GM12872 (cell line): ENCODE results near the gene EIF4E1B.

Experiments used
- CTCF ChIP-seq: IDR thresholded peaks from 3 replicates; pipeline ENCODE4 v1.5.1; 2011; ENCODE audit warnings: low read depth, mild to moderate bottlenecking, low read length, moderate library complexity; ENCODE audit not compliant: insufficient read depth

Gene EIF4E1B

GRCh38 chr5:176692839-176693476 is 62.5 kb downstream of the EIF4E1B start:
- no peak for TF ChIP-seq CTCF

- TF ChIP-seq CTCF = no peak
Observed at GRCh38 chr5:176693477-176693851, 63.0 kb downstream of the EIF4E1B start.

GRCh38 chr5:176694146-176694545 is 63.7 kb downstream of the EIF4E1B start:
- no peak for TF ChIP-seq CTCF

- TF ChIP-seq CTCF = no peak
Observed at GRCh38 chr5:176694631-176695030, 64.2 kb downstream of the EIF4E1B start.

GRCh38 chr5:176695073-176695472 is 64.6 kb downstream of the EIF4E1B start:
- no peak for TF ChIP-seq CTCF
